HCT116 (cell line): ENCODE data around the gene LRRC4B.

Experiments used
- CTCF ChIP-seq, 3 experiments: fragments of 200-600 bp in 1 of 3; sonication (generic) in 1 of 3; IDR thresholded peaks in 2 of 3; conservative IDR thresholded peaks in 1 of 3; 2 replicates each; pipeline ENCODE4 v1.5.1; 2012 to 2017; ENCODE audit warnings: low read depth in 2 of 3, low read length in 2 of 3, antibody characterized with exemption in 1 of 3, borderline replicate concordance in 1 of 3, control low read depth in 1 of 3, mild to moderate bottlenecking in 1 of 3, mixed read lengths in 1 of 3, mixed run types in 1 of 3, moderate library complexity in 1 of 3; ENCODE audit not compliant: insufficient read depth in 1 of 3
- MAX ChIP-seq: IDR thresholded peaks from 2 replicates; pipeline ENCODE4 v1.6.1; 2012
- POLR2AphosphoS5 ChIP-seq: IDR thresholded peaks from 2 replicates; pipeline ENCODE4 v1.6.1; 2011; ENCODE audit warnings: mild to moderate bottlenecking, low read depth, low read length, moderate library complexity

- TF ChIP-seq CTCF (IDR thresholded peaks at IDR 0.05 in 2 of 3, conservative IDR thresholded peaks at IDR 0.05 in 1 of 3; ENCODE audit: borderline replicate concordance in 1 of 3, insufficient read depth in 1 of 3, low read depth in 2 of 3, low read length in 2 of 3) (no peak), POLR2AphosphoS5 (no peak), MAX (no peak)
Measured at GRCh38 chr19:50489461-50490011, 78.7 kb downstream of the LRRC4B start.
